ENCODE data around the gene TMEM245.

- TF ChIP-seq CTCF (conservative IDR thresholded peaks at IDR 0.05) (no peak), EZH2 (IDR thresholded peaks at IDR 0.05; ENCODE audit: low read depth) (no peak)
Measured at GRCh38 chr9:109162677-109163076, 42.9 kb upstream of the TMEM245 start.

Data from PC-9 (cell line).